H1 (cell line): ENCODE results near the gene PTPRR. TPM values are rescaled to one million over a fixed set of nuclear protein-coding genes. Genes with fewer than 3 reads are reported as not detected.

Source experiments
- CTCF ChIA-PET: fragments of 300-600 bp; sonication (Branson Sonifier 250); formaldehyde crosslinking; loops from one replicate; lab custom pipeline; 2021; ENCODE audit not compliant: partially characterized antibody; lab: Charles Lee
- POLR2A ChIA-PET: fragments of 300-600 bp; sonication (Branson Sonifier 250); formaldehyde crosslinking; loops from one replicate; lab custom pipeline; 2021; ENCODE audit warnings: inconsistent platforms; ENCODE audit not compliant: partially characterized antibody; lab: Charles Lee
- DNase-seq, 2 experiments: peaks; one replicate each; pipeline versions ENCODE4 v3.0.0 to v3.0.0-alpha.2; 2010 to 2022; ENCODE audit warnings: low spot score in 2 of 2, low read depth in 1 of 2, mixed read lengths in 1 of 2
- FAIRE-seq: peaks from 2 replicates; lab custom pipeline; 2011; peaks lifted over from hg19 to GRCh38; lab: Jason Lieb, UNC
- H2AFZ ChIP-seq: 2 replicates; pipeline ENCODE4 v1.8.1; 2012; ENCODE audit warnings: low read length, inconsistent platforms
- H2AK5ac ChIP-seq: 2 replicates; pipeline ENCODE4 v1.6.1; 2013; ENCODE audit warnings: low read depth, low read length
- H2BK120ac ChIP-seq: replicated peaks from 2 replicates; pipeline ENCODE3; 2013; ENCODE audit warnings: low read depth, low read length, inconsistent platforms
- H2BK12ac ChIP-seq: 2 replicates; pipeline ENCODE4 v1.6.1; 2013; ENCODE audit warnings: low read depth, low read length
- H2BK15ac ChIP-seq: 2 replicates; pipeline ENCODE4 v1.6.1; 2013; ENCODE audit warnings: low read length
- H2BK20ac ChIP-seq: 2 replicates; pipeline ENCODE4 v1.6.1; 2013; ENCODE audit warnings: low read length
- H2BK5ac ChIP-seq: 2 replicates; pipeline ENCODE4 v1.6.1; 2013; ENCODE audit warnings: low read depth, low read length
- H3K14ac ChIP-seq: 2 replicates; pipeline ENCODE4 v1.6.1; 2013; ENCODE audit warnings: inconsistent platforms; ENCODE audit not compliant: insufficient read length
- H3K18ac ChIP-seq: 2 replicates; pipeline ENCODE4 v1.6.1; 2013; ENCODE audit warnings: low read length; ENCODE audit errors: extremely low read depth
- H3K23ac ChIP-seq: 2 replicates; pipeline ENCODE4 v1.6.1; 2013; ENCODE audit warnings: inconsistent platforms; ENCODE audit not compliant: insufficient read length
- H3K23me2 ChIP-seq: 2 replicates; pipeline ENCODE4 v1.6.1; 2013; ENCODE audit warnings: low read depth, low read length
- H3K27ac ChIP-seq: 2 replicates; pipeline ENCODE4 v1.6.1; 2011; ENCODE audit warnings: low read depth, low read length, inconsistent platforms
- H3K27me3 ChIP-seq, 4 experiments: replicated peaks in 1 of 4; 1 replicate in 1 of 4; 2 replicates in 3 of 4; pipeline versions ENCODE4 v1.6.1 to v1.8.1; 2011 to 2013; ENCODE audit warnings: low read length in 3 of 4, mild to moderate bottlenecking in 3 of 4, inconsistent platforms in 2 of 4, mixed read lengths in 2 of 4, moderate library complexity in 1 of 4; ENCODE audit not compliant: control insufficient read depth in 3 of 4, insufficient read depth in 3 of 4; ENCODE audit errors: extremely low read depth in 1 of 4
- H3K36me3 ChIP-seq, 4 experiments: 2 replicates each; pipeline versions ENCODE4 v1.6.1 to v1.8.1; 2011 to 2013; ENCODE audit warnings: mild to moderate bottlenecking in 4 of 4, low read length in 3 of 4, moderate library complexity in 2 of 4, control low read depth in 1 of 4, inconsistent platforms in 1 of 4; ENCODE audit not compliant: insufficient read depth in 4 of 4, control insufficient read depth in 2 of 4
- H3K4ac ChIP-seq: replicated peaks from 2 replicates; pipeline ENCODE3; 2013; ENCODE audit warnings: low read length, low read depth, mixed read lengths, inconsistent platforms; ENCODE audit not compliant: insufficient read length
- H3K4me1 ChIP-seq, 4 experiments: replicated peaks in 1 of 4; 1 replicate in 1 of 4; 2 replicates in 3 of 4; pipeline versions ENCODE4 v1.6.1 to v1.8.1; 2011 to 2013; ENCODE audit warnings: low read length in 3 of 4, inconsistent platforms in 2 of 4, mixed read lengths in 1 of 4; ENCODE audit not compliant: insufficient read depth in 4 of 4, control insufficient read depth in 3 of 4
- H3K4me2 ChIP-seq, 2 experiments: 2 replicates each; pipeline versions ENCODE4 v1.6.1 to v1.8.1; 2011 to 2013; ENCODE audit warnings: low read depth in 2 of 2, low read length in 2 of 2, control low read depth in 1 of 2, inconsistent platforms in 1 of 2, mild to moderate bottlenecking in 1 of 2; ENCODE audit not compliant: insufficient read depth in 1 of 2
- H3K4me3 ChIP-seq, 4 experiments: fragments of 200-600, 300-600 bp in 1 of 4; sonication (generic), shearing (Covaris generic), sonication (Bioruptor Twin) in 1 of 4; 2 replicates each; pipeline versions ENCODE4 v1.5.1 to v1.8.1; 2011 to 2016; ENCODE audit warnings: low read length in 4 of 4, low read depth in 3 of 4, control low read depth in 2 of 4, inconsistent platforms in 2 of 4, mild to moderate bottlenecking in 2 of 4, mixed read lengths in 1 of 4, moderate library complexity in 1 of 4; ENCODE audit not compliant: insufficient read depth in 2 of 4; ENCODE audit errors: extremely low read depth in 1 of 4
- H3K56ac ChIP-seq: replicated peaks from 2 replicates; pipeline ENCODE3; 2013; ENCODE audit warnings: low read depth, mild to moderate bottlenecking, mixed read lengths, low read length, inconsistent platforms; ENCODE audit not compliant: insufficient read length
- H3K79me1 ChIP-seq: 2 replicates; pipeline ENCODE4 v1.6.1; 2013; ENCODE audit warnings: low read depth, low read length, control low read depth
- H3K79me2 ChIP-seq, 2 experiments: 2 replicates each; pipeline versions ENCODE4 v1.6.1 to v1.8.1; 2012 to 2013; ENCODE audit warnings: low read length in 2 of 2, mild to moderate bottlenecking in 2 of 2, inconsistent platforms in 1 of 2; ENCODE audit not compliant: insufficient read depth in 2 of 2, control insufficient read depth in 1 of 2
- H3K9ac ChIP-seq, 4 experiments: replicated peaks in 1 of 4; 1 replicate in 1 of 4; 2 replicates in 3 of 4; pipeline versions ENCODE4 v1.6.1 to v1.8.1; 2011 to 2013; ENCODE audit warnings: low read depth in 3 of 4, low read length in 3 of 4, control low read depth in 2 of 4, mild to moderate bottlenecking in 2 of 4, moderate library complexity in 2 of 4, inconsistent platforms in 1 of 4; ENCODE audit errors: extremely low read depth in 1 of 4
- H3K9me3 ChIP-seq, 2 experiments: 2 replicates each; pipeline versions ENCODE4 v1.6.1 to v1.8.1; 2012 to 2013; ENCODE audit warnings: mild to moderate bottlenecking in 2 of 2, moderate library complexity in 2 of 2, control low read depth in 1 of 2, inconsistent platforms in 1 of 2, low read depth in 1 of 2, low read length in 1 of 2, mixed read lengths in 1 of 2; ENCODE audit not compliant: insufficient read depth in 2 of 2
- H4K20me1 ChIP-seq, 2 experiments: replicated peaks in 1 of 2; 2 replicates each; pipeline versions ENCODE3 to v1.8.1; 2011 to 2013; ENCODE audit warnings: inconsistent platforms in 2 of 2, low read length in 2 of 2, mild to moderate bottlenecking in 1 of 2; ENCODE audit not compliant: insufficient read depth in 2 of 2, control insufficient read depth in 1 of 2
- H4K5ac ChIP-seq: 2 replicates; pipeline ENCODE4 v1.6.1; 2013; ENCODE audit warnings: low read length, low read depth, mixed read lengths, inconsistent platforms; ENCODE audit not compliant: insufficient read length
- H4K8ac ChIP-seq: 2 replicates; pipeline ENCODE4 v1.8.0; 2013; ENCODE audit warnings: mild to moderate bottlenecking, moderate library complexity, low read length, inconsistent platforms; ENCODE audit not compliant: insufficient read depth; ENCODE audit errors: extremely low read depth
- H4K91ac ChIP-seq: replicated peaks from 2 replicates; pipeline ENCODE3; 2013; ENCODE audit warnings: low read length, mixed read lengths, inconsistent platforms; ENCODE audit not compliant: insufficient read length
- KDM5A ChIP-seq: fragments of 200-600 bp; IDR thresholded peaks from 2 replicates; pipeline ENCODE4 v1.7.1; 2012; ENCODE audit warnings: mild to moderate bottlenecking, low read length, inconsistent platforms, mixed read lengths
- YY1 ChIP-seq: IDR thresholded peaks from 2 replicates; pipeline ENCODE4 v1.6.1; 2011; ENCODE audit warnings: low read depth, mild to moderate bottlenecking, low read length
- WGBS, 2 experiments: shearing (Covaris generic) in 1 of 2; methylation state at CpG; one replicate each; pipeline versions ENCODE4 v1.1.6 to v1.1.7; 2013 to 2015; ENCODE audit warnings: low lambda C conversion rate in 2 of 2, mixed read lengths in 2 of 2, inconsistent platforms in 1 of 2, low coverage in 1 of 2, missing lambda C conversion rate in 1 of 2; ENCODE audit not compliant: insufficient replicate concordance in 2 of 2, insufficient coverage in 1 of 2, insufficient read length in 1 of 2; ENCODE audit errors: extremely low coverage in 1 of 2, missing lambda C conversion rate in 1 of 2; 5-methylcytosine and 5-hydroxymethylcytosine counted together
- polyA plus RNA-seq, 7 experiments: library from polyadenylated mRNA; depleted of rRNA in 3 of 7; stranded (reverse) in 5 of 7; unstranded in 2 of 7; fragments of >200 nt in 5 of 7; fragments of 200-250 nt in 2 of 7; gene quantifications; 1 replicate in 5 of 7; 2 replicates in 1 of 7; 4 replicates in 1 of 7; pipeline versions ENCODE4 v1.2.1 to v1.2.3, GENCODE V29; 2011 to 2013; ENCODE audit warnings: missing spikeins in 2 of 7, mixed read lengths in 2 of 7
- total RNA-seq: library from RNA; stranded (reverse); fragmentation: NEBNext Ultra II Directional; extraction: Animal tissue kit (Norgen Biotek cat#: 25700); gene quantifications from 2 replicates; pipeline ENCODE4 v1.2.1, GENCODE V29; 2021

PTPRR gene
- total and polyA plus RNA-seq, 2 of the 8 experiments (the other 6 are each of a cell fraction or from before 2014, with no cell fraction given), result 0.07 to 0.35 TPM

DNA sequence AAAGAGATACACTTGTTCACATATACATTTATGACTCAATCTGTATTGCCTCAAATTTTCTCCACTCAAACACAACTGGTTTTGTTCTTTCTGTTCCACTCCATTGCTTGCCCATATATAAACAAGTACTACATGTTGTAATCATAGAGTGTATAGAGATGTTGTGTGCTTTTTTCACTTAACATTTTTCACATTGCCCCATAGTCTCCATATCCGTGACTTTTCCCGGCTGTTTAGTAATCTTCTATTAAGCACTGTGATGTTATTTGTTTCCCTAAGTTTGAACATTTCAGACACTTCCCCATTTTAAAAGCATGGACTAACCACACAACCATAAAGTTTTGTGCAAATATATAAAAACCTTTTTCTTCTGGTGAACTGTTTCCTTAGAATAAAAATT lies 45.5 kb upstream of the PTPRR start:
- H2BK15ac ChIP-seq, result no peak overlapping the region
- no peak for FAIRE-seq
- WGBS, 2 experiments, result 92% methylated on average over 2 of the region's 2 CpGs; no CpG with 5 or more reads in 1 of the 2 experiments

More for the DNA sequence above, 45.5 kb upstream of the PTPRR start:
- H2BK12ac ChIP-seq, result no peak overlapping the region
- CTCF ChIA-PET, result no interaction called here
- H3K27ac ChIP-seq, result no peak overlapping the region
- no peak overlapping the region for H2AFZ ChIP-seq
- H4K8ac ChIP-seq, result no peak overlapping the region
- no peak overlapping the region for H3K4ac ChIP-seq
- H3K18ac ChIP-seq, result no peak overlapping the region
- no peak overlapping the region for H2BK20ac ChIP-seq
- peaks cover 0 to 1% (median 0%) of the 10 kb centered on the region in 4 experiments; a peak in 1 of 7 replicates for H3K27me3 ChIP-seq
- H3K9me3 ChIP-seq, result no peaks in the 10 kb centered on the region; a peak in 2 of 4 replicates
- H3K4me3 ChIP-seq, result no peak overlapping the region
- H3K56ac ChIP-seq, result no peak overlapping the region
- no peaks in the 10 kb centered on the region for H3K79me1 ChIP-seq
- no peak overlapping the region for H2AK5ac ChIP-seq
- H3K23ac ChIP-seq, result no peak overlapping the region
- TF ChIP-seq YY1 (no peak), KDM5A (no peak)
- no peak overlapping the region for H4K91ac ChIP-seq
- H2BK120ac ChIP-seq, result no peak overlapping the region
- H4K20me1 ChIP-seq, result no peaks in the 10 kb centered on the region
- DNase-seq, result no peak
- H4K5ac ChIP-seq, result no peak overlapping the region
- no peaks in the 10 kb centered on the region for H3K4me1 ChIP-seq
- no peak overlapping the region for H3K14ac ChIP-seq
- H3K79me2 ChIP-seq, result no peaks in the 10 kb centered on the region
- H3K4me2 ChIP-seq, result no peak overlapping the region
- no peaks in the 10 kb centered on the region for H3K36me3 ChIP-seq
- no peak overlapping the region for H2BK5ac ChIP-seq
- POLR2A ChIA-PET, result interaction anchor here (0.7 kb wide), 1 partner anchor 348 kb away, joined by 3 read pairs; no protein-coding TSS in a partner anchor
- no peaks in the 10 kb centered on the region for H3K23me2 ChIP-seq
- no peak overlapping the region for H3K9ac ChIP-seq
